Uterus (tissue), 2 donors: ENCODE data around the gene KLF5.

Experiments
- CTCF ChIP-seq, 4 experiments: fragments of 200-600 bp in 2 of 4; fragments of 450-650 bp in 2 of 4; sonication (generic) in 2 of 4; IDR thresholded peaks; one replicate each; pipeline ENCODE4 v1.5.1; 2016 to 2019; ENCODE audit warnings: antibody characterized with exemption in 4 of 4, mild to moderate bottlenecking in 2 of 4, moderate library complexity in 1 of 4
- POLR2A ChIP-seq, 2 donors: fragments of 450-650 bp; IDR thresholded peaks; one replicate each; pipeline ENCODE4 v1.6.1; 2016; ENCODE audit warnings: antibody characterized with exemption in 2 of 2, mild to moderate bottlenecking in 1 of 2, moderate library complexity in 1 of 2

GRCh38 chr13:73096173-73096572, 37.4 kb downstream of the KLF5 start:
- TF ChIP-seq CTCF (IDR thresholded peaks at IDR 0.05) (no peak), POLR2A (IDR thresholded peaks at IDR 0.05) (no peak)
